HEK293 (cell line): ENCODE results near the gene UPK3A.

Experiments
- CTCF ChIA-PET: fragments of 350-600 bp; formaldehyde crosslinking; extraction: SDS; loops from one replicate; lab custom pipeline; 2021; ENCODE audit warnings: antibody characterized with exemption; lab: Yijun Ruan, JAX
- POLR2A ChIA-PET: fragments of 300-600 bp; formaldehyde crosslinking; extraction: SDS; loops from one replicate; lab custom pipeline; 2020; ENCODE audit warnings: antibody characterized with exemption, inconsistent platforms; lab: Yijun Ruan, JAX
- H3K27ac ChIP-seq: fragments of 200-500 bp; sonication (Bioruptor generic); 2 replicates; pipeline ENCODE4 v1.5.1; 2014; ENCODE audit warnings: low read depth, low read length, control low read depth, inconsistent platforms; ENCODE audit errors: extremely low read depth
- H3K36me3 ChIP-seq, 2 experiments: fragments of 200-500 bp in 1 of 2; sonication (Bioruptor generic) in 1 of 2; 1 replicate in 1 of 2; 2 replicates in 1 of 2; pipeline ENCODE4 v1.5.1; 2014 to 2017; ENCODE audit warnings: inconsistent platforms in 2 of 2, low read length in 2 of 2; ENCODE audit not compliant: control insufficient read depth in 2 of 2, insufficient read depth in 1 of 2
- H3K4me1 ChIP-seq: fragments of 200-500 bp; sonication (Bioruptor generic); 2 replicates; pipeline ENCODE4 v1.5.1; 2014; ENCODE audit warnings: mild to moderate bottlenecking, low read length, inconsistent platforms; ENCODE audit not compliant: control insufficient read depth, insufficient read depth
- H3K4me3 ChIP-seq: 2 replicates; pipeline ENCODE4 v1.5.1; 2011; ENCODE audit warnings: low read depth, mild to moderate bottlenecking, control low read depth, low read length, moderate library complexity
- H3K9me3 ChIP-seq: fragments of 200-500 bp; sonication (Bioruptor generic); 2 replicates; pipeline ENCODE4 v1.5.1; 2014; ENCODE audit warnings: low read depth, low read length, inconsistent platforms; ENCODE audit not compliant: control insufficient read depth, insufficient read depth
- AEBP2 ChIP-seq: fragments of 450-650 bp; formaldehyde crosslinking; IDR thresholded peaks from 2 replicates; pipeline ENCODE4 v1.5.1; 2016; ENCODE audit warnings: missing biosample characterization, missing genetic modification characterization, borderline replicate concordance
- KLF7 ChIP-seq: fragments of 450-650 bp; formaldehyde crosslinking; IDR thresholded peaks from 2 replicates; pipeline ENCODE4 v1.5.1; 2016; ENCODE audit warnings: missing biosample characterization, missing genetic modification characterization, borderline replicate concordance
- OVOL3 ChIP-seq: fragments of 450-650 bp; formaldehyde crosslinking; IDR thresholded peaks from 2 replicates; pipeline ENCODE4 v1.5.1; 2016; ENCODE audit warnings: missing biosample characterization, missing genetic modification characterization
- PATZ1 ChIP-seq: fragments of 450-650 bp; formaldehyde crosslinking; IDR thresholded peaks from 2 replicates; pipeline ENCODE4 v1.5.1; 2016; ENCODE audit warnings: missing biosample characterization, missing genetic modification characterization
- PBX3 ChIP-seq: sonication (generic); formaldehyde crosslinking; IDR thresholded peaks from 2 replicates; pipeline ENCODE4 v1.8.1; 2022; ENCODE audit warnings: mild to moderate bottlenecking, moderate library complexity, missing genetic modification reagents
- PRDM10 ChIP-seq: fragments of 450-650 bp; formaldehyde crosslinking; IDR thresholded peaks from 2 replicates; pipeline ENCODE4 v1.5.1; 2016; ENCODE audit warnings: missing biosample characterization, missing genetic modification characterization
- YY1 ChIP-seq: fragments of 450-650 bp; formaldehyde crosslinking; IDR thresholded peaks from 2 replicates; pipeline ENCODE4 v1.5.1; 2018; ENCODE audit warnings: missing biosample characterization, missing genetic modification characterization
- ZBTB44 ChIP-seq: fragments of 450-650 bp; IDR thresholded peaks from 2 replicates; pipeline ENCODE4 v1.5.1; 2018; ENCODE audit warnings: missing biosample characterization, mild to moderate bottlenecking, missing genetic modification characterization
- ZNF114 ChIP-seq: fragments of 450-650 bp; formaldehyde crosslinking; IDR thresholded peaks from 2 replicates; pipeline ENCODE4 v1.5.0; 2017; ENCODE audit warnings: missing biosample characterization, missing genetic modification characterization
- ZNF175 ChIP-seq: fragments of 450-650 bp; formaldehyde crosslinking; IDR thresholded peaks from 2 replicates; pipeline ENCODE4 v1.5.1; 2016; ENCODE audit warnings: missing biosample characterization, missing genetic modification characterization
- ZNF221 ChIP-seq: fragments of 450-650 bp; formaldehyde crosslinking; IDR thresholded peaks from 2 replicates; pipeline ENCODE4 v1.5.1; 2017; ENCODE audit warnings: missing biosample characterization, missing genetic modification characterization, borderline replicate concordance
- ZNF239 ChIP-seq: fragments of 450-650 bp; formaldehyde crosslinking; IDR thresholded peaks from 2 replicates; pipeline ENCODE4 v1.5.1; 2016; ENCODE audit warnings: missing biosample characterization, missing genetic modification characterization
- ZNF266 ChIP-seq: fragments of 450-650 bp; formaldehyde crosslinking; IDR thresholded peaks from 2 replicates; pipeline ENCODE4 v1.5.1; 2016; ENCODE audit warnings: missing biosample characterization, missing genetic modification characterization, low read depth
- ZNF366 ChIP-seq: fragments of 450-650 bp; formaldehyde crosslinking; conservative IDR thresholded peaks from 2 replicates; pipeline ENCODE4 v1.5.1; 2016; ENCODE audit warnings: missing biosample characterization, missing genetic modification characterization
- ZNF426 ChIP-seq: fragments of 450-650 bp; formaldehyde crosslinking; IDR thresholded peaks from 2 replicates; pipeline ENCODE4 v1.5.1; 2017; ENCODE audit warnings: missing biosample characterization, missing genetic modification characterization, mild to moderate bottlenecking, inconsistent platforms, moderate library complexity
- ZNF449 ChIP-seq: fragments of 450-650 bp; formaldehyde crosslinking; IDR thresholded peaks from 2 replicates; pipeline ENCODE4 v1.5.1; 2017; ENCODE audit warnings: missing biosample characterization, mild to moderate bottlenecking, missing genetic modification characterization, moderate library complexity
- ZNF561 ChIP-seq: fragments of 450-650 bp; IDR thresholded peaks from 2 replicates; pipeline ENCODE4 v1.5.1; 2018; ENCODE audit warnings: missing biosample characterization, missing genetic modification characterization, borderline replicate concordance
- ZNF654 ChIP-seq: fragments of 450-650 bp; formaldehyde crosslinking; IDR thresholded peaks from 2 replicates; pipeline ENCODE4 v1.5.1; 2016; ENCODE audit warnings: low read depth, missing biosample characterization, missing genetic modification characterization
- ZNF792 ChIP-seq: fragments of 450-650 bp; formaldehyde crosslinking; IDR thresholded peaks from 2 replicates; pipeline ENCODE4 v1.5.1; 2016; ENCODE audit warnings: missing biosample characterization, missing genetic modification characterization

UPK3A gene

GRCh38 chr22:45335854-45336522, 51.2 kb downstream of the UPK3A start:
- Histone ChIP-seq H3K36me3 (peaks cover 45 to 93% of the 10 kb centered on the region in 2 experiments), H3K4me1 (no peaks in the 10 kb centered on the region), H3K27ac (no peak overlapping the region), H3K4me3 (no peak overlapping the region), H3K9me3 (no peaks in the 10 kb centered on the region)
- no peak for TF ChIP-seq ZNF114
- TF ChIP-seq OVOL3 (tag by site-specific recombination) = no peak
- no peak for TF ChIP-seq ZNF792 (tag by site-specific recombination)
- TF ChIP-seq ZNF175 (tag by site-specific recombination) = no peak
- TF ChIP-seq PBX3 = no peak
- no peak for TF ChIP-seq ZNF654 (tag by site-specific recombination)
- TF ChIP-seq YY1 = no peak
- TF ChIP-seq ZNF561 (tag by site-specific recombination) = no peak
- TF ChIP-seq ZNF239 (tag by site-specific recombination) = no peak
- no peak for TF ChIP-seq KLF7 (tag by site-specific recombination)
- TF ChIP-seq ZNF449 (tag by site-specific recombination) = no peak
- no peak for TF ChIP-seq PRDM10 (tag by site-specific recombination)
- TF ChIP-seq PATZ1 (tag by site-specific recombination) = no peak
- TF ChIP-seq ZNF266 (tag by site-specific recombination) = no peak
- TF ChIP-seq ZNF221 = no peak
- TF ChIP-seq ZNF426 (tag by site-specific recombination) = no peak
- no peak for TF ChIP-seq ZNF366 (tag by site-specific recombination)
- no peak for TF ChIP-seq ZBTB44 (tag by site-specific recombination)
- TF ChIP-seq AEBP2 = no peak
- ChIA-PET POLR2A (no interaction called here), CTCF (no interaction called here)
